Endothelial cell of umbilical vein (primary cell): ENCODE results near the gene NDUFS6. TPM values are rescaled to one million over a fixed set of nuclear protein-coding genes. Genes with fewer than 3 reads are reported as not detected.
A peak's percentile ranks its signal among the peaks of the same experiment; 100 is the strongest.
"Not testable (repeated sequence)": the region's sequence is repeated elsewhere in the genome, so short reads cannot be mapped to it uniquely, and the experiment has no call there.

Source experiments
- BruUV-seq: library from RNA; stranded (reverse); fragments of 400-500 nt; replicated peaks from 2 replicates; lab custom pipeline; 2021; lab: Mats Ljungman, UMichigan
- CTCF ChIA-PET: fragments of 300-600, 350-600 bp; sonication (Branson Sonifier 250); formaldehyde crosslinking; loops from one replicate; lab custom pipeline; 2021; ENCODE audit warnings: antibody characterized with exemption, inconsistent platforms; lab: Charles Lee
- POLR2A ChIA-PET: fragments of 300-600, 350-600 bp; sonication (Branson Sonifier 250); formaldehyde crosslinking; loops from one replicate; lab custom pipeline; 2021; ENCODE audit warnings: antibody characterized with exemption, inconsistent platforms; lab: Charles Lee
- DNase-seq: peaks from one replicate; pipeline ENCODE4 v3.0.0-alpha.2; 2011; ENCODE audit warnings: low read depth, low spot score
- FAIRE-seq: peaks from 2 replicates; lab custom pipeline; 2011; peaks lifted over from hg19 to GRCh38; lab: Jason Lieb, UNC
- H2AFZ ChIP-seq: 2 replicates; pipeline ENCODE4 v1.6.0; 2012; ENCODE audit warnings: low read depth, low read length, control low read depth, inconsistent platforms
- H3K27ac ChIP-seq: 2 replicates; pipeline ENCODE4 v1.5.1; 2011; ENCODE audit warnings: low read depth, mild to moderate bottlenecking, control low read depth, low read length, moderate library complexity; ENCODE audit not compliant: insufficient read depth
- H3K27me3 ChIP-seq, 2 experiments: 2 replicates each; pipeline versions ENCODE4 v1.6.0 to v1.6.1; 2011; ENCODE audit warnings: low read length in 2 of 2, mixed read lengths in 1 of 2; ENCODE audit not compliant: control insufficient read depth in 2 of 2, insufficient read depth in 2 of 2
- H3K36me3 ChIP-seq, 2 experiments: 2 replicates in 1 of 2; 3 replicates in 1 of 2; pipeline ENCODE4 v1.5.1; 2011; ENCODE audit warnings: low read length in 2 of 2, mild to moderate bottlenecking in 1 of 2, moderate library complexity in 1 of 2; ENCODE audit not compliant: control insufficient read depth in 2 of 2, insufficient read depth in 2 of 2; ENCODE audit errors: extremely low read depth in 1 of 2
- H3K4me1 ChIP-seq: 3 replicates; pipeline ENCODE4 v1.5.1; 2011; ENCODE audit warnings: mild to moderate bottlenecking, low read length; ENCODE audit not compliant: control insufficient read depth, insufficient read depth; ENCODE audit errors: extremely low read depth
- H3K4me2 ChIP-seq: 2 replicates; pipeline ENCODE4 v1.6.1; 2011; ENCODE audit warnings: low read length, control low read depth, mixed read lengths; ENCODE audit not compliant: insufficient read depth
- H3K4me3 ChIP-seq, 3 experiments: fragments of 200-600 bp in 1 of 3; sonication (generic), shearing (Covaris generic) in 1 of 3; replicated peaks in 1 of 3; 2 replicates each; pipeline ENCODE4 v1.5.1; 2011 to 2016; ENCODE audit warnings: control low read depth in 3 of 3, low read length in 3 of 3, mild to moderate bottlenecking in 2 of 3, inconsistent platforms in 1 of 3, low read depth in 1 of 3, moderate library complexity in 1 of 3; ENCODE audit not compliant: insufficient read depth in 1 of 3
- H3K79me2 ChIP-seq: 2 replicates; pipeline ENCODE4 v1.6.0; 2012; ENCODE audit warnings: low read length, inconsistent platforms; ENCODE audit not compliant: control insufficient read depth, insufficient read depth
- H3K9ac ChIP-seq: replicated peaks from 2 replicates; pipeline ENCODE3; 2011; ENCODE audit warnings: low read length, control low read depth; ENCODE audit not compliant: insufficient read depth; ENCODE audit errors: extremely low read depth
- H3K9me1 ChIP-seq: replicated peaks from 3 replicates; pipeline ENCODE4 v1.6.0; 2011; ENCODE audit warnings: mild to moderate bottlenecking, low read length; ENCODE audit not compliant: control insufficient read depth, insufficient read depth; ENCODE audit errors: extremely low read depth
- H3K9me3 ChIP-seq: replicated peaks from 2 replicates; pipeline ENCODE4 v1.5.1; 2012; ENCODE audit warnings: low read length, inconsistent platforms; ENCODE audit not compliant: control insufficient read depth, insufficient read depth
- H4K20me1 ChIP-seq: replicated peaks from 2 replicates; pipeline ENCODE3; 2011; ENCODE audit warnings: mild to moderate bottlenecking, low read length; ENCODE audit not compliant: control insufficient read depth, insufficient read depth; ENCODE audit errors: extremely low read depth
- EZH2 ChIP-seq: IDR thresholded peaks from 2 replicates; pipeline ENCODE4 v1.6.1; 2012; ENCODE audit warnings: borderline replicate concordance, low read depth, mild to moderate bottlenecking, moderate library complexity, low read length, inconsistent platforms; ENCODE audit not compliant: severe bottlenecking
- FOS ChIP-seq: IDR thresholded peaks from 2 replicates; pipeline ENCODE4 v1.6.1; 2011; ENCODE audit warnings: mild to moderate bottlenecking, low read length, moderate library complexity, borderline replicate concordance; ENCODE audit not compliant: insufficient read depth
- GATA2 ChIP-seq: IDR thresholded peaks from 2 replicates; pipeline ENCODE4 v1.7.0; 2011; ENCODE audit warnings: low read depth, mild to moderate bottlenecking, moderate library complexity, mixed read lengths, low read length; ENCODE audit not compliant: insufficient read length, insufficient read depth
- JUN ChIP-seq: IDR thresholded peaks from 2 replicates; pipeline ENCODE4 v1.6.1; 2011; ENCODE audit warnings: borderline replicate concordance, low read depth; ENCODE audit not compliant: insufficient read length, insufficient read depth
- MYC ChIP-seq: IDR thresholded peaks from one replicate; pipeline ENCODE4 v1.6.1; 2011; ENCODE audit warnings: mild to moderate bottlenecking, low read depth, low read length
- POLR2A ChIP-seq: IDR thresholded peaks from 2 replicates; pipeline ENCODE4 v1.6.1; 2012; ENCODE audit warnings: low read depth, mild to moderate bottlenecking, control low read depth, low read length
- POLR2AphosphoS5 ChIP-seq: IDR thresholded peaks from 2 replicates; pipeline ENCODE4 v1.6.1; 2012; ENCODE audit warnings: low read depth, mild to moderate bottlenecking, control low read depth, low read length, moderate library complexity; ENCODE audit not compliant: insufficient read depth
- dilution Hi-C: fragments of 300-500 bp; cut with MboI; formaldehyde crosslinking; loops from one replicate; pipeline ENCODE4 v1.15.0; 2019; ENCODE audit warnings: low sequenced_read_pairs; ENCODE audit not compliant: extremely low pct_ligation_motif_present
- intact Hi-C: fragments of 100-400 bp; cut with micrococcal nuclease; formaldehyde crosslinking; loops from one replicate; pipeline ENCODE4 v1.10.0; 2022
- polyA plus RNA-seq, 4 experiments: library from polyadenylated mRNA; depleted of rRNA in 3 of 4; stranded (reverse) in 3 of 4; unstranded in 1 of 4; fragments of >200 nt; gene quantifications; 2 replicates each; pipeline versions ENCODE4 v1.2.1 to v1.2.3, GENCODE V29; 2011 to 2012; ENCODE audit warnings: missing spikeins in 1 of 4
- total RNA-seq: library from RNA; stranded (reverse); gene quantifications from 2 replicates; pipeline ENCODE4 v1.2.3, GENCODE V29; 2021
- TF ChIP-seq, protein P1 (sequence below), 2 donors: IDR thresholded peaks; 1 replicate in 1 of 2; 2 replicates in 1 of 2; pipeline ENCODE4 v1.5.1; 2011; ENCODE audit warnings: low read length in 2 of 2, mild to moderate bottlenecking in 2 of 2, moderate library complexity in 2 of 2, control low read depth in 1 of 2, inconsistent platforms in 1 of 2, low read depth in 1 of 2; ENCODE audit not compliant: insufficient read depth in 1 of 2; ENCODE audit errors: extremely low read depth in 1 of 2
- TF ChIP-seq, protein P2 (sequence below): IDR thresholded peaks from 2 replicates; pipeline ENCODE4 v1.6.1; 2011; ENCODE audit not compliant: insufficient read depth, insufficient read length

NDUFS6 gene
- total and polyA plus RNA-seq, 2 donors (not counting 3 experiments of a cell fraction or from before 2014, with no cell fraction given): 42.5 to 127 TPM

DNA sequence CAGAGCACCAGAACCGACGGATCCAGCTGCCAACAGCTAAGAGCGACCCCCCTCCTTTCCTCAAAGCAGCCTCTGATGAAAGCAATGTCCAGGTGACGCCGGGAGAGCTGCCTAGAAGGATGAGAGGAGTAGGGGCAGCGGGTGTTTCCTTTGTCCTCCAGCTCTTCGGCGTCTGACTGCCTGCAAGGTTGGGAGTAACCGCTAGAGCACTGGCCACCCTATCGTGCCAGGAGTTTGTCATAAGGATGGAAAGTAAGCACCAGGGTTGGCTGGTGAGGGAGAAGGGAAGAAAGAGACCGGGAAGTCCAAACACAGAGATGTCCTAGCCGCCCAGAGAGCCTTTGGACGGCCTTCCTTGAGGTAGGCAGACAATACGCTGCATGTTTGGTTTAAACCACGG lies 12.4 kb upstream of the NDUFS6 start:
- no peak overlapping the region for H3K4me2 ChIP-seq

DNA sequence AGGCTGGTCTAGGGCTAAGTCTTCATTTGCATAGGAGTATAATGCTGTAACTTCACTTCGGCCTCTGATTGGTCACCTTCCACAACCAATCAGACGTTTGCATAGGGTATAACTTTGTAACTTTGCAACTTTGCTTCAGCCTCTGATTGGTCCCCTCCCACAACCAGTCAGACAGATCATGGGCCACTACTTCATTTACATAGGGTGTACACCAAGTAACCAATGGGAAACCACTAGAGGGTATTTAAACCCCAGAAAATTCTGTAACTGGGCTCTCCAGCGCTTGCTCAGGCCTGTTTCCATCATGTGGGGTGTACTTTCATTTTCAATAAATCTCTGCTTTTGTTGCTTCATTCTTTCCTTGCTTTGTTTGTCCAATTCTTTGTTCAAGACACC lies 11.8 kb upstream of the NDUFS6 start:
- CTCF ChIA-PET: interaction anchor here (0.7 to 1.9 kb wide), 3 partner anchors 10 to 26 kb away, joined by 3 to 9 read pairs (median 3); partner anchors contain the start of gene MRPL36
- Histone ChIP-seq H3K4me1 (peaks cover 38% of the 10 kb centered on the region), H3K4me2 (peak overlapping the region; percentile 57), H3K27ac (peak overlapping the region; percentile 62), H2AFZ (peak overlapping the region; percentile 42), H3K9ac (peak overlapping the region; percentile 39)
- H3K27me3 ChIP-seq, FAIRE-seq, H3K4me3 ChIP-seq, H3K79me2 ChIP-seq, H3K9me1 ChIP-seq, dilution Hi-C loops, intact Hi-C loops, H4K20me1 ChIP-seq, H3K36me3 ChIP-seq, BruUV-seq, H3K9me3 ChIP-seq: not testable (repeated sequence)
- peak; percentile 43 for DNase-seq
- POLR2A ChIA-PET: interaction anchor here (0.6 to 1.6 kb wide), 2 partner anchors 10 to 19 kb away, joined by 3 to 5 read pairs; partner anchors contain the start of gene MRPL36

More for the DNA sequence above, 12.4 kb upstream of the NDUFS6 start:
- Histone ChIP-seq H3K4me3 (no peak overlapping the region), H3K9me3 (no peaks in the 10 kb centered on the region), H3K27me3 (no peaks in the 10 kb centered on the region), H3K9me1 (no peaks in the 10 kb centered on the region), H3K4me1 (peaks cover 38% of the 10 kb centered on the region), H4K20me1 (no peaks in the 10 kb centered on the region), H2AFZ (no peak overlapping the region), H3K9ac (no peak overlapping the region), H3K36me3 (no peaks in the 10 kb centered on the region), H3K27ac (no peak overlapping the region), H3K79me2 (no peaks in the 10 kb centered on the region)
- TF ChIP-seq EZH2 (no peak), MYC (no peak), FOS (no peak), JUN (no peak), GATA2 (no peak), POLR2A (no peak), POLR2AphosphoS5 (no peak)
- TF ChIP-seq, protein P1, sequence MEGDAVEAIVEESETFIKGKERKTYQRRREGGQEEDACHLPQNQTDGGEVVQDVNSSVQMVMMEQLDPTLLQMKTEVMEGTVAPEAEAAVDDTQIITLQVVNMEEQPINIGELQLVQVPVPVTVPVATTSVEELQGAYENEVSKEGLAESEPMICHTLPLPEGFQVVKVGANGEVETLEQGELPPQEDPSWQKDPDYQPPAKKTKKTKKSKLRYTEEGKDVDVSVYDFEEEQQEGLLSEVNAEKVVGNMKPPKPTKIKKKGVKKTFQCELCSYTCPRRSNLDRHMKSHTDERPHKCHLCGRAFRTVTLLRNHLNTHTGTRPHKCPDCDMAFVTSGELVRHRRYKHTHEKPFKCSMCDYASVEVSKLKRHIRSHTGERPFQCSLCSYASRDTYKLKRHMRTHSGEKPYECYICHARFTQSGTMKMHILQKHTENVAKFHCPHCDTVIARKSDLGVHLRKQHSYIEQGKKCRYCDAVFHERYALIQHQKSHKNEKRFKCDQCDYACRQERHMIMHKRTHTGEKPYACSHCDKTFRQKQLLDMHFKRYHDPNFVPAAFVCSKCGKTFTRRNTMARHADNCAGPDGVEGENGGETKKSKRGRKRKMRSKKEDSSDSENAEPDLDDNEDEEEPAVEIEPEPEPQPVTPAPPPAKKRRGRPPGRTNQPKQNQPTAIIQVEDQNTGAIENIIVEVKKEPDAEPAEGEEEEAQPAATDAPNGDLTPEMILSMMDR (IDR thresholded peaks at IDR 0.05; ENCODE audit: extremely low read depth in 1 of 2, insufficient read depth in 1 of 2, low read depth in 1 of 2, low read length in 2 of 2): no peak
- TF ChIP-seq, protein P2, sequence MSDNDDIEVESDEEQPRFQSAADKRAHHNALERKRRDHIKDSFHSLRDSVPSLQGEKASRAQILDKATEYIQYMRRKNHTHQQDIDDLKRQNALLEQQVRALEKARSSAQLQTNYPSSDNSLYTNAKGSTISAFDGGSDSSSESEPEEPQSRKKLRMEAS: no peak
- DNase-seq (no peak), FAIRE-seq (no peak)
- intact Hi-C loops: no loop called here
- dilution Hi-C loops: no loop called here
- POLR2A ChIA-PET: no interaction called here
- no TSS peak for BruUV-seq
- CTCF ChIA-PET: interaction anchor here (1.0 kb wide), 1 partner anchor 16 kb away, joined by 3 read pairs; no protein-coding TSS in a partner anchor
